Left ventricle myocardium inferior (tissue), 1 donor: ENCODE data around the gene KMT2A. TPM values are rescaled to one million over a fixed set of nuclear protein-coding genes. Genes with fewer than 3 reads are reported as not detected.

ENCODE experiments used
- DNase-seq: peaks from one replicate; pipeline ENCODE4 v3.0.0-alpha.2; 2020
- H3K27ac ChIP-seq: fragments of 200-600 bp; replicated peaks from 2 replicates; pipeline ENCODE4 v1.8.0; 2021
- H3K27me3 ChIP-seq: fragments of 200-600 bp; 2 replicates; pipeline ENCODE4 v1.8.0; 2021; ENCODE audit warnings: low read depth
- H3K36me3 ChIP-seq: fragments of 200-600 bp; 2 replicates; pipeline ENCODE4 v1.8.0; 2021
- H3K4me1 ChIP-seq: fragments of 200-600 bp; 2 replicates; pipeline ENCODE4 v1.8.0; 2021
- H3K4me3 ChIP-seq: fragments of 200-600 bp; 2 replicates; pipeline ENCODE4 v1.8.0; 2021; ENCODE audit warnings: mild to moderate bottlenecking, moderate library complexity
- H3K9me3 ChIP-seq: fragments of 200-600 bp; replicated peaks from 2 replicates; pipeline ENCODE4 v1.8.0; 2021
- CTCF ChIP-seq: fragments of 200-600 bp; IDR thresholded peaks from 2 replicates; pipeline ENCODE4 v1.8.0; 2021; ENCODE audit warnings: antibody characterized with exemption, mild to moderate bottlenecking, borderline replicate concordance
- intact Hi-C: fragments of 100-400 bp; cut with micrococcal nuclease; formaldehyde crosslinking; loops from one replicate; pipeline ENCODE4 v1.11.0; 2022
- total RNA-seq: library from RNA; stranded (reverse); fragmentation: NEBNext Ultra II Directional; extraction: Animal tissue kit (Norgen Biotek cat#: 25700); gene quantifications from one replicate; pipeline ENCODE4 v1.2.1, GENCODE V29; 2021
- donor health status: DM: no; HTN: yes; CAD: no; lungs with severe emphysema.

The KMT2A gene
- total RNA-seq, 1 donor from 2014 or later: 21.0 TPM

GRCh38 chr11:118537409-118537980 is 101.2 kb downstream of the KMT2A start:
- Histone ChIP-seq H3K27me3 (no peaks in the 10 kb centered on the region), H3K9me3 (no peaks in the 10 kb centered on the region), H3K27ac (no peak overlapping the region), H3K4me3 (no peak overlapping the region), H3K4me1 (no peaks in the 10 kb centered on the region), H3K36me3 (no peaks in the 10 kb centered on the region)
- no peak for DNase-seq
- TF ChIP-seq CTCF: no peak
- intact Hi-C loops: no loop called here

- no peaks in the 10 kb centered on the region for H3K27me3 ChIP-seq
- no peak for DNase-seq
- no peak overlapping the region for H3K27ac ChIP-seq
- H3K9me3 ChIP-seq: no peaks in the 10 kb centered on the region
- no peak for TF ChIP-seq CTCF
- H3K4me3 ChIP-seq: no peak overlapping the region
- no peaks in the 10 kb centered on the region for H3K4me1 ChIP-seq
- intact Hi-C loops: no loop called here
- peaks cover 29% of the 10 kb centered on the region for H3K36me3 ChIP-seq
Observed at GRCh38 chr11:118544010-118544646, 107.8 kb downstream of the KMT2A start.

- Histone ChIP-seq H3K36me3 (peaks cover 34% of the 10 kb centered on the region), H3K27ac (no peak overlapping the region), H3K27me3 (no peaks in the 10 kb centered on the region), H3K9me3 (no peaks in the 10 kb centered on the region), H3K4me3 (no peak overlapping the region), H3K4me1 (no peaks in the 10 kb centered on the region)
- TF ChIP-seq CTCF: no peak
- DNase-seq: no peak
- intact Hi-C loops: no loop called here
Observed at GRCh38 chr11:118544647-118545010, 108.3 kb downstream of the KMT2A start.

GRCh38 chr11:118545533-118545932 is 109.2 kb downstream of the KMT2A start:
- intact Hi-C loops: no loop called here
- no peaks in the 10 kb centered on the region for H3K9me3 ChIP-seq
- H3K4me1 ChIP-seq: no peaks in the 10 kb centered on the region
- H3K4me3 ChIP-seq: no peak overlapping the region
- no peak overlapping the region for H3K27ac ChIP-seq
- TF ChIP-seq CTCF: no peak
- H3K27me3 ChIP-seq: no peaks in the 10 kb centered on the region
- H3K36me3 ChIP-seq: peaks cover 43% of the 10 kb centered on the region
- no peak for DNase-seq

GRCh38 chr11:118547132-118547531 is 110.8 kb downstream of the KMT2A start:
- no peaks in the 10 kb centered on the region for H3K9me3 ChIP-seq
- H3K36me3 ChIP-seq: peaks cover 59% of the 10 kb centered on the region
- no peak for TF ChIP-seq CTCF
- no peaks in the 10 kb centered on the region for H3K27me3 ChIP-seq
- H3K4me1 ChIP-seq: no peaks in the 10 kb centered on the region
- intact Hi-C loops: no loop called here
- no peak overlapping the region for H3K27ac ChIP-seq
- DNase-seq: no peak
- H3K4me3 ChIP-seq: no peak overlapping the region
